GDM1 (cell line): Measurements from ENCODE around the gene TEX2.
"Not testable (repeated sequence)": the region's sequence is repeated elsewhere in the genome, so short reads cannot be mapped to it uniquely, and the experiment has no call there.

Experiments
- DNase-seq: peaks from one replicate; lab custom pipeline; 2025; lab: John Stamatoyannopoulos, UW

The TEX2 gene

DNA sequence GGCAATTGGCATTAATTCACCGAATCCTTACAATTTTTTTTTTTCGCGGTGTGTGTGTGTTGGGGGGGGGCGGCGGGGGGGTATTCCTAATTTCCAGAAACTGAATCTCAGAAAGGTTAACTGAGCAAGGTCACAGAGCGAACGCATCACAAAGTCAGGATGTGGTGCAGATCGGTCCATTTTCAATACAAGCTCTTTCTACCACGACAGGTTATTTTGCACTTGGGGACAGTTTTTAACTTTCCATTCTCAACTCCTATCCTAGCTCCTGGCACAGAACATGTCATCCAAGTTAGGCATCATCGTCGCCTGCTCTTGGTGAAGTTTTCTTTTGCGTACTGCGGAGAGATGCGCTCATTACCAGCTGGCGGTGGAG lies 117.7 kb downstream of the TEX2 start:
- DNase-seq = no peak

DNA sequence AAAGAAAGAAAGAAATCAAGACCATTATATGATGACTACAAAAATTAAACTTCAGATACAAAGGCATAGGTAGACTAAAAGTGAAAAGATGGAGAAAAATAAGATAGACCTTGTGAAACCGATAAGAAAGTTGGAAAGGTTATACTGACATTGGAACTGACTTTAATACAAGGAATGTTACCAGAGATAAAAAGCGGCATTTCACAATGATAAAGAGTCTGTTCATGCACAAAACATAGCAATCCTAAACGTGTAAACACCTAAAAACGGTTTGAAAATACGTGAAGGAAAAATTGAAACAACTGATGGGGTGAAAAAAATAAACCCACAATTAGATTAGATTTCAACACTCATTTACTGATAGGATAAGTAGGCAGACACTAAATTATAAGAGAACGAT lies 123.5 kb downstream of the TEX2 start:
- DNase-seq = no peak

DNA sequence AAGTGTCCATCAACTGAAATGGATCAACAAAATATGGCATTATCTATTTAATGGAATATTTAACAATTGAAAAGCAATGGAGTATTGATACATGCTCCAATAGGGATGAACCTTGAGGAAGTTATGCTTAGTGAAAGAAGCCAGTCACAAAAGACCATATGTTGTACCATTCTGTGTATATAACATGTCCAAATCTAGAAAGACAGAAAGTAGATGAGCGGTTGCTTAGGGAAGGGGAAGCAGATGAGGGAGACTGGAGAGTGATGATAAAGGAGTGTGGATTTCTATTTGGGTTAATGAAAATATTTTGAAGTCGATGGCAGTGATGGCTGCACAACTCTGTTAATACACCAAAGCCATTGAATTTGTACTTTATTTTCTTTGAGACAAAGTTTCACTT lies 124.6 kb downstream of the TEX2 start:
- no peak for DNase-seq

DNA sequence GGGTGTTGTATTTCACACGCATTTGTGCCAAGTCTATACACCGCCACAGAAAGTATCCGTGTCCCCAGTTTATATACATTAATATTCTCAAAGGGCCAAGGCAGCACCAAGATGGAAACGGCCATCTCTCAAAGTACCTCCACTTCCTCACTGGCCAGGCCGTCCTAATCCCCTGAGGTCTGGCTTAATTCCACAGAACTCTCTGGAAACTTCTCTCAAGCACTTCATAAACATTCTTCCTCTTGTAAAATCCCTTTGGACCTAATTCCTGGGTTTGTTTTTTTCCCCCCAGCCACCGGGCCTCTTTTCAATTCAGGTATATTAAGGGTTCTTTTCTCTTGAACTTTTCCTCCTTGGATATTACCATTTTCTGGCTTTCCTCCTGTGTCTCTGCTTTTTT lies 128.1 kb downstream of the TEX2 start:
- DNase-seq = no peak

DNA sequence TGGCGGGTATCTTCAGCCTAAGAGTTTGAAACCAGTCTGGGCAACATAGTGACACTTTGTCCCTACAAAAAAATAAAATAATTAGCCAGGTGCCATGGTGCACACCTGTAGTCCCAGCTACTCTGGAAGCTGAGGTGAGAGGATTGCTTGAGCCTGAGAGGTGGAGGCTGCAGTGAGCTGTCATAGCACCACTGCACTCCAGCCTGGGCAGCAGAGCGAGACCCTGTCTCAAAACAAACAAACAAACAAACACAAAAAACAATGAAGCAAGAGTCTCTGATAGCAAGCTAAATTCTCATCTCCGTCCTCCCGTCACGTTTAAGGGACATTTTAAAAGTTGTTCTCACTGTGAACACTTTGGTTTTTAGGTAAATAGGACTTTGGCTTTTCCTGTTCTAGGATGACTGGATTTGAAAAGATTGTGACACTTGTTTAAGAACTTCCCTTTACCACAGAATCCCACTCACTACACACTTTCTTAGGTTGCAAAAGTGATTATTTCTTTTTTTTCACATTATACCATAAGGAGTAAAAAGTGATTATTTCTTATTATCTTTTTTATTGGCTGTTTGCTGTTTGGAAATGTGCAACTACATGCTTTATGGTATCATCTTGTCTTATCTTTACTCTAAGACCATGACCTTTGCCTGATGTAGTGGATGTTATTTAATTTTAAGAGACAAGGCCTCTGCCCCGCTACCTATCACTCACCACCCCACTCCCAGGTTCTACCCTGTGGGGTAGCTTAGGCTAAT lies 128.7 kb downstream of the TEX2 start:
- DNase-seq = no peak

DNA sequence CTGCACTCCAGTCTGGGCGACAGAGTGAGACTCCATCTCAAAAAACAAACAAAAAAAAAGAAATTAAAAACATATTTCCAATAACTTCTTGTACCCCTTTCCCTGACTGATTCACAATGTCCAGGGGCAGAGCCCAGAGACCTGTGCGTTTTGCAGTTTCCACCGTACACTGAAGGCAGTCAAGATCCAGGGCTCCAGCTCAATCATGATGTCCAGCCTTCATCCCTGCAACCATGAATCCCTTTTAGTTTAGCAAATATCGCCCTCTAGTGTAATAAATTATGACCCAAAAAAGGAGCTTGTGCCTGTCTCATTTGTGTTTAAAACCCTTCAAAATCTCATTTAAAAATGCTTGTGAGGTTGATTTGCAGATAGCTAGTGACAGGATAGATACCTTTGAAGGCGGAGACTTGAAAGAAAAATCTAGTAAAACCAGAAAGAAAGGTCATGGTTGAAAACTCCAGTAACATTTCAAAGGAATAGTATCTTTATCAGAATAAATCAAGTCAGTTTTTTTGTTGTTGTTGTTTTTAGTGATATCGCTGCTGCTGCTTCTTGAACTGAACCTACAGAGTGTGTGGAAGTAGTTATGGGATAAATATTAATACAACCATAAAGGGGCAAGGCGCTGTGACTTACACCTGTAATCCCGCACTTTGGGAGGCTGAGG lies 129.4 kb downstream of the TEX2 start:
- DNase-seq = peak; percentile 49

DNA sequence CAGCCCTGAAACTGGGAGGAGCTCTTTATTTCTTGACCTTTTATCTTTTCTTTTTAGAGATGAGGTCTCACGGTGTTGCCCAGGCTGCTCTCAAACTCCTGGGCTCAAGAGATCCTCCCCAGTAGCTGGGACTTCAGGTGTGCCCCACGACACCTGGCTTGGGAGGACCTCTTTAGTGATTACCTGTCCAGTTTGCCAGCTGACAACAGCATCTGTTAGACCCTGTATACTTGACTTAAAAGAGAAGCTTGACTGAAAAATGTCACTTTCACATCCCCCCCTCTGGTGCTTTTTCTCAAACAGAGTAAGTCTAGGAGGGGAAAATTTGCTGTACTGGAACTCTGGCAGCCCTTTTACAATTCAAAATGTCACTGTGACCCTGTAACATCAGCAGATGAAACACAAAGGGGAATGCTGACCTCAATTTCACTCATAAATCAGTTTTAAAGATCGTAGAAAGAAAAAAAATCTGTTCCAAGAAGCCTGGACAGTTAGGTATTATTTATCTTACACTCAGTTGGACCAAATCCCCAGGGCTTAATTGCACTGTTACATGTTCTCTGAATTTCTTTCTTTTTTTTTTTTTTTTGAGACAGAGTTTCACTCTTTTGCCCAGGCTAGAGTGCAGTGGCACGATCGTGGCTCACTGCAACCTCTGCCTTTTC lies 131.3 kb downstream of the TEX2 start:
- no peak for DNase-seq

DNA sequence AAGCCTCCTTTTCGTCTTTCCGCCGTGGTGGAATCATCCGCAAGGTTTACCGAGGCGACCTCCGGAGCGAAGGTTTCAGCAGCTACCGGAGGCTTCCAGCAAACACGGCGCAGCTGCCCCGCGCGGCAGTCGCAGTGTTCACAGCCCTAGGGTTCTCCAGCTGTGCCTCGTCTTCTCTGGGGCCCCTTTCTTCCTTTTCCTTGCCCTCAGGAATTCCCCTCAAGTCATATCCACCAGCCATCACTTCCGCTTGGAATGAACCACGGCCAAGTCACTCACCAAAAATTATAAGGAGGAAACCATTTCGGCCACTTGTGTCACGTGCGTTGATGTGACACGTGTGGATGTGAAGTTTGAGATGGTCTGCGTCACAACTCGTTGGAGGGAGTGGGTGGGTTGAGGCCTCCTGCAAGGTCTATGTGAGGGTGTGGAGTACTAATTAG lies 132.5 kb downstream of the TEX2 start:
- no peak for DNase-seq

DNA sequence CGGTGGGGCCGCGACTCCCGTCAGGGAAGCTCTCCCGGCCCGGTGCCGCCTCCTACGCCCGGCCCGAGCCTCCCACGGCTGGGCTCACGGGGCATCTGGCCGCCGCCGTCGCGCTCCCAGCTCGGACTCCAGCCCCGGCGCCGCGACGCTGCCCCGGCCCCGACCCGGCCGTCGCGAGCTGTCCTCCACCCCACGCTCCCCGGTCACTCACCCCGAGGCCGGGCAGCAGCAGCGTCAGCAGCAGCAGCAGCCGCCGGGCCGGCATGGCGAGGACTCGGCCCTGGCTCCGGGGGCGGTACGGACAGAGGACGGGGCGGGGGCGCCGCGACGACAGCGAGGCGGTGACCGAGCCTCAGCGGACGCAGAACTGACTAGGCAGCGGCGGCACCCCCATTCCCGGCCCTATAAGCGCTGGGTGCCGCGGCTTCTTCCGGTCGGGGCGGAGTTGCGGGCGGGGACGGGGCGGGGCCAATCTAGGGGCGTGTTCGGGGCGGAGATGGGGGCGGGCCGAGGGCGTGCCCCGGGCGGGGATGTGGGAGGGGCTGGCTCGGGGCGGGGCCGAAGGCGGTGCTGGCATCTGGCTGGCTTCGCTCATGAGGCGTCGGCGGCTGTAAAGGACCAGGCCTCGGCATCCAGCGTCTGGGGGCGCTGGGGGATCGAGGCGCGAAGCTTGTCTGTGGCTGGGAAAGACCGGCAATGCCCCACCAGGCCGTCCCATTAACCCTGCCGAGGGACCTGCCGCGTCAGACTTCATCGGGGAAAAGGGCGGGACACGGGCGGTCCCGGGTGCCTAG lies 133.1 kb downstream of the TEX2 start, which contains the start of gene ERN1:
Gene ERN1, minus strand, starts transcription at position 380 of the 794 bp plus-strand sequence. Its CDS starts 115 bp downstream, at position 265.
- DNase-seq = peak; percentile 87

DNA sequence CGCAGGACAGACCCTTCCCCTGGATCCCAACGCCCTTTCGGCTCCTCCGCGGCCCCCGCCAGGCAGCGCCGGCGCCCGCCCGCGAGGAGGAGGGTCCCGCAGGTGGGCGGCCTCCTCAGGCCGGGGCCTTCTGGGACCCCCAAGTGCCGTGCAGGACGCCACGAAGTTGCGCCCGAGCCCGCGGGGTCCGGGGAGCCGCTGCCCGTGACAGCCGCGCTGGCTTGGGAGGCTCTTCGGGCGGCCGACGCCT lies 133.6 kb downstream of the TEX2 start:
- no peak for DNase-seq

DNA sequence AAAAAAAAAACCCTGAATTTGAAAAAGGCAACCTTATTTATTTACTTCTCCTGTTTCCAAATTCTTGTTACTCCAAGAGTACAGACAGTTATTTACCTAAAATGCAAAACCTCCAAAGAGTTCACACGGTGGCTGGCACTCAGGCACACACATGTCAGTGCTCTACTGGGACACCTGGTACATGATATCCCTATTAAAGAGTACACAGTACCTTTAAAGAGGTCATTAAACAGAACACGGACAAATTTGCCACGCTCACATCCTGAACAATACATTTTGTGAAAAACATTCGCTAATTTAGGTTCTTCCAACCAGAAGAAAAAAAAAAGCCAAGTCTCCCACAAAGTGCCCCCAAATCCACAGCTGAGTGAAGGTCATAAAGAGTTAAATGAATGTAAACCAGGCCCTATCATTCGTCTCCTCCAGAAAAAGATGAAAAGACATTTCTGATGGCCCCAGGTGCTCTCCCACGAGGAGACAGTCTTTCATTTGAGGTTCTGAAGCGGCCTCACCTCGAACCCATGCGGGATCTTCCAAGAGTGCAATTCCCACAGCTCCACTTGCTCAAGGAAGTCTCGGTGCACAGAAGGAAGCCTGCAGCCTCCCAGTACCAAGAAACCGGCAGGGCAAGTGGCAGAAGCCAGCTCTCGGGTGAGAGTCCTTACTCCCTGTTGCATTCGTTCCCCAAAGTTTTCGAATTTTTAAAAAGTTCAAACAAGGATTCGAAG lies 134.1 kb downstream of the TEX2 start:
- DNase-seq = no peak

DNA sequence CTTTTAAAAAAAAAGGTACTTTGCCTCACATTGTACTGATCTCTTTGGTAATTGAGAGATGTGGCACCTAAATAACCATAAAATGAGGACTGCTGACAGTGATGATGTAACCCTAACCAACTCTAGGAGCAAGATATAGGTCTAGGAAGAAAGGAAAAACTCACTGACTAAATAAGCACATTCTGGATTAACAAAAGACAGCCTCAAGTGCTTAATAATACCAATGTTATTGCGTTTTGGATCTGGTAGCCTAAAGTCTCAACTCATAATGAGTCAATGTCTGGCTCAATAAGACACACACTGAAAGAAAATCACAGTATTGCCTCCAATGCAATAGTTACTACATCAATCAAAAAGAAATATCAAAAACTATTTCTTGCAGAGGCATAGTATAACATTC lies 136.1 kb downstream of the TEX2 start:
- no peak for DNase-seq

DNA sequence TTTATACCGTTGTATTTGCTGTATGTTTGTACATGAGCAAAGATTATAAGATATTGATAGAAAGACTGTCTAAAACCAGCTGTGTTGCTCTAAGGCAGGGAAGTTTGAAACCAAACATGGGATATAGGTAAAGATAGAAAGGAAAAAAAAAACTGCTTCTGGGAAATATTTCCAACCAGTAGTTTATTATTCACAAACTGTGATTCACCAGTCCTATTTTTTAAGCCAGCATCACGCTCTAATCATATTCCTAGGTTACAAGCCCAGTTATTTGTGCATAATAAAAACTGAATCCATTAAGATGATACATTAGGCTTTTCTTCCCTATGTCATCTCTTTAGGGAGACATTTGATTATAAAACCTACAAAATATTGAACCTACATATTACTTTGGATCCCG lies 137.1 kb downstream of the TEX2 start:
- no peak for DNase-seq

DNA sequence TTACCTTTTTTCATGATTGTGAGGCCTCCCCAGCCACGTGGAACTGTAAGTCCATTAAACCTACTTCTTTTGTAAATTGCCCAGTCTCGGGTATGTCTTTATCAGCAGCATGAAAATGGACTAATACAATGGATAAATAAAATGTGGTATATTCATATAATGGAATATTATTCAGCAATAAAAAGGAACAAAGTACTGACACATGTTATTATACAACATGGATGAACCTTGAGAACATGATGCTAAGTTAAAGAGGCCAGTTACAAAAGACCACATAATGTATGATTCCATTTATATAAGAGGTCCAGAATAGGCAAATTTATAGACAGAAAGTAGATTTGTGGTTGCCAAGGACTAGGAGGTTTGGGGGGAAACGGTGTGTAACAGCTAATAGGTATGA lies 138.5 kb downstream of the TEX2 start:
- DNase-seq = no peak

DNA sequence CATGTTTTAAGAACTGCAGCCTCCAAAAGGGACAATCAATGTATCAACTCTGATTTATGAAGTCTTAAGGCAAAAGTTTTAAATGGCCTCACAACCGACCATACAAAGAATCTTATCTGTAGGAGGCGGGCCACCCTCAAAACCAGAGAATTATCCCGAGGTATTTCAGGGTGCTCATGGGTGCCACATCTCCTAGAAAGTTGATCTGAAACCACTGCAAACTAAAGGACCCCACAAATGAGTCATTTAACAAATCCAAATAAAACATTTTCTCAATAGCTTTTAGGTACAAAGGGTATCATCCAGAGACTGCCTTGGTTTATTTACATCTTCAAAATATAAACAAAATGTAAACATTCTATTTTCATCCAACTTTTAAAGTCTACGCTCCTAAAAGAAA lies 139.9 kb downstream of the TEX2 start:
- no peak for DNase-seq

DNA sequence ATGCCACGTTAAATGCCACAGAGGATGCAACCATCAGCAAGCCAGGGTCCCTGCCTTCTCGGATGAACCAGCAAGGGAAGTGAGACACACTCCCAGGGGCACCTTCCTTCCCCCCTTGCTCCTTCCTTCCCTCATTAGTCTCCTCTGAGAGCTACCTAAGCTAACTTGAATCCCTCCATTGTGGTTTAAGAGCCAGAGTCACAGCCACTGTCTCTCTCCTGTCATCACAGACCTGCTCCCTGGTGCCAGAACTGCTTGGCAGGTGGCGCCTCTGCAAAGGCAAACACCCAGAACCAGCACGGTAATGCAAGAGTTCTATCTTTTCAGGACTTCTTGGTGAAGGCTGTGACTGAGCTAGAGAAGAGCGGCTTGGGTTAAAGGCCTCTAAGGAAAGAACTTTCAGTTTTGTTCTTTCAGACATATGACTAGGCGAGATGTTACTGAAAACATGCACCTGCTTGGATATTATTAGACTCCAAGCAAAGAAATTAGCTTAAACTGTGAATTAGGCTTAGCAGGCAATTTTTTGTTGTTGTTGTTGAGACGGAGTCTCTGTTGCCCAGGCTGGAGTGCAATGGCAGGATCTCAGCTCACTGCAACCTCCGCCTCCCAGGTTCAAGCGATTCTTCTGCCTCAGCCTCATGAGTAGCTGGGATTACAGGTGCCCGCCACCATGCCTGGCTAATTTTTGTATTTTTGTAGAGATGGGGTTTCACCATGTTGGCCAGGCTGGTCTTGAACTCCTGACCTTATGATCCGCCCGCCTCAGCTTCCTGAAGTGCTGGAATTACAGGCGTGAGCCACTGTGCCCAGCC lies 141.9 kb downstream of the TEX2 start:
- not testable (repeated sequence) for DNase-seq

DNA sequence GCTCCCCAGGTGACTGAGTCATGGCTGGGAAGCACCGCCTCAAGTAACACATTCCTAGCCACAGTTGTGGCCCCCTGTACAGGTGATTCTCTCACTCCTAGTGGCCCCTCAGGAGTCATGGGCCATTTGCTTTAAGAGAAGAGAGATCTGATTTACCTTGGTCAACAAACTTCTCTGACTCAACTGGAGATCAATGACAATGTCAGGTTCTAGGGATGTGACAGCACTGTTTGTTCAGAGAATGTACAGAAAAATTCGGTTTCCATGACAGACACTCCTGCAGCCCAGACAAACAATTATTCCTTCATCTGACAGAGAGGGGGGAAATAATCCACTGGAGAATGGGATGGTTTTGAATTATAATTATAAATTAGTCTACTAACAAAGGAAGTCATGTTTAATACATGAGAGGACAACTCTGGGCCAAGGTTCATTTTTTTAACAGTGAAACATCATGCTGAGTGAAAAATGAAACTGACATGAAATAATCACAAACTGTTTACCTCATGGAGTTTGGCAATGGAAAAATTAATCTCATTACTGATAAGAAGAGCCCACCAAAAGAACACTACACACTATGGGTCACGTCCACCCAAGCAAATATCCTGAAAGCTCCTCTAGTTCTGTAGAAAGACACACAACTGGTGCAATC lies 142.8 kb downstream of the TEX2 start:
- no peak for DNase-seq

DNA sequence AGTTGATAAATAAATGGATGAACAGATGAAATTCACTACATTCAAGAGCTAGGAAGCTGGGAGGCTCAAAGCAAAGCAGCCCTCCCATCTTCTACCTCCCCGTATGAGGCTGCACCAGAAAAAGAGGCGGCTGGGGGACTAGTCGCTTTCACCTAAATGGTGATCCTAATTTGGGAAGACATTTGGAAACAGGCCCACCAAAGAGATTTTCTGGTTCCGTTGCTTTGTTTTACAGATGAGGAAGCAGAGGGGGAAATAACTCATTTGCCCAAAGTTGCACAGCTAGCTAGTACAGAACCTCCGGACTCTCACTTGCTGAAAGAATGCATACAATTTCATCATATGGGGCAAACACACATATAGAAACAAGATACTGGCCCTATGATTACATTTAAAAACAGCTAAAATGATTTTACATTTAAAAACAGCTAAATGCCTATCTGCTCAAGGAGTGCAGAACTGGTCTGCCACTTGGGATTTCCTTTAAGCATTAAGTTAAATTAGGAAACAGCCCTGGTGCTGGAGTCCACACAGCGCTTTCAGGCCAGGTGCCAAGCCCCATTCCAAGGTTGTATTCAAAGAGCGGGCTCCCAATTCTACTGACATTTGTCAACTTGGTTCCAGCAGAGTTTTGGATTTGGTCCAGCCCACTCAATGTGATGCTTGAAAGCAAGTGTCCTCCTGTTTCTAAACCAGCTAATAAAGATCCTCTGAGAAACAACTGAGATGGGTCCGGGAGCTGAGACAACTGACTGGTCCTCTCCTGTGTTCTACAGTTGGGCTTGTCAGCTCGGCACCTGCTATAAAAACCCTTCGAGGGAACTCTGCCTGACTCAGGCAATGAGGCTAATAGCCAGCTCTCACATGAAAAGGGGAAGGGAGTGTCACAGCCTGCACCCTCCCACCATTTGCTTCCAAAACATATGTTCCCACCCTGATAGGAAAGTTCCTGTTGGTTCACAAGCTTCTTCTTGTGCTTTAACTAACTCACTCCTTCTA lies 144.8 kb downstream of the TEX2 start:
- peak; percentile 15 for DNase-seq

DNA sequence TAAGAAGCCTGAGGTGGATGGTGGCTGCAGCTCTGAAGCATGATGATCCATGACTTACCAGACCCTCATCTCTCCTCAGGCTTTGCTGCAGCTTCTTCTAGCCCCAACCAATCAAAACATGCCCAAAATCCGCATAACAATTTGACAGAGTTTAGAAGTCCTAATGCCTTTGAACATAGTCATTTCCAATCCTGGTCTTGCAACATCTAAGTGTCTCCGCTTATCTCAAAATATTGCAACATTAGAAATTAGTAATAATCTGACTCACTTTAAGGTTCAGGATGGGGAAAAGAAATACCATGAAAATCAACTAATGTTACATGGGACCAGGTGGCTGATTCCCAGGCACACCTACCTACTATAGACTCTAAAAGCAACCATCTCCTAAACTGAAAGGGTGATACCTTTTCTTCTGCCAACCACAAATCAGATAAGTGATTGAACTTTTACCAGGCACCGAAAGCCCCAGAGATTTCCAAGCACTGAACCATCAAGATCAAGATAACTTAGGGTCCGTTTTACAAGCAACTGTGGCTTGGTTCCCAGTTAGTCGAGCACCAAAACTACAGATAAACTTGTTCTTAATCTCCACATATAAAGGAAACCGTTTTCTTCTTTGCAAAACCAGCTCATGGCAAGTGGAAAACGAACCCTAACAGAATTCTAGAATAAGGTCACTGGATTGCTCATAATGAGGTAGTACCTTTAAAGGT lies 147.1 kb downstream of the TEX2 start:
- no peak for DNase-seq
